Measurements from ENCODE around the gene MTFR1L.

MTFR1L gene

GRCh38 chr1:25807480-25808390 is 12.0 kb upstream of the MTFR1L start:
- H3K36me3 ChIP-seq (ENCODE audit: control insufficient read depth in 5 of 5, insufficient read depth in 5 of 5, low read length in 5 of 5): peaks cover 0 to 70% (median 39%) of the 10 kb centered on the region in 5 donors
- H3K4me1 ChIP-seq (ENCODE audit: control insufficient read depth in 5 of 5, insufficient read depth in 5 of 5, low read length in 5 of 5): peaks cover 9 to 80% (median 53%) of the 10 kb centered on the region in 5 donors
- peak overlapping the region in 1 of 5 donors; percentile 5 for H3K4me3 ChIP-seq (ENCODE audit: low read depth in 1 of 5, low read length in 5 of 5)
- H3K27me3 ChIP-seq (ENCODE audit: control insufficient read depth in 5 of 5, insufficient read depth in 4 of 5, low read length in 5 of 5): no peaks in the 10 kb centered on the region
- no peaks in the 10 kb centered on the region for H3K9me3 ChIP-seq (ENCODE audit: control insufficient read depth in 5 of 5, low read length in 5 of 5)
- H3K27ac ChIP-seq (ENCODE audit: low read depth, low read length): peak overlapping the region; percentile 24
- H3K9ac ChIP-seq (ENCODE audit: low read length in 5 of 5): peak overlapping the region in 1 of 5 donors; percentile 31

GRCh38 chr1:25808481-25809244 is 11.1 kb upstream of the MTFR1L start:
- Histone ChIP-seq H3K9ac (ENCODE audit: low read length in 5 of 5) (peak overlapping the region in 1 of 5 donors; percentile 31), H3K4me3 (ENCODE audit: low read depth in 1 of 5, low read length in 5 of 5) (no peak overlapping the region), H3K36me3 (ENCODE audit: control insufficient read depth in 5 of 5, insufficient read depth in 5 of 5, low read length in 5 of 5) (peaks cover 0 to 79% (median 49%) of the 10 kb centered on the region in 5 donors), H3K9me3 (ENCODE audit: control insufficient read depth in 5 of 5, low read length in 5 of 5) (no peaks in the 10 kb centered on the region), H3K4me1 (ENCODE audit: control insufficient read depth in 5 of 5, insufficient read depth in 5 of 5, low read length in 5 of 5) (peaks cover 7 to 72% (median 47%) of the 10 kb centered on the region in 5 donors), H3K27me3 (ENCODE audit: control insufficient read depth in 5 of 5, insufficient read depth in 4 of 5, low read length in 5 of 5) (no peaks in the 10 kb centered on the region), H3K27ac (ENCODE audit: low read depth, low read length) (peak overlapping the region; percentile 24)

- H3K27ac ChIP-seq (ENCODE audit: low read depth, low read length): no peak overlapping the region
- peaks cover 6 to 66% (median 44%) of the 10 kb centered on the region in 5 donors for H3K4me1 ChIP-seq (ENCODE audit: control insufficient read depth in 5 of 5, insufficient read depth in 5 of 5, low read length in 5 of 5)
- peaks cover 0 to 86% (median 56%) of the 10 kb centered on the region in 5 donors for H3K36me3 ChIP-seq (ENCODE audit: control insufficient read depth in 5 of 5, insufficient read depth in 5 of 5, low read length in 5 of 5)
- H3K9ac ChIP-seq (ENCODE audit: low read length in 5 of 5): no peak overlapping the region
- no peaks in the 10 kb centered on the region for H3K9me3 ChIP-seq (ENCODE audit: control insufficient read depth in 5 of 5, low read length in 5 of 5)
- no peaks in the 10 kb centered on the region for H3K27me3 ChIP-seq (ENCODE audit: control insufficient read depth in 5 of 5, insufficient read depth in 4 of 5, low read length in 5 of 5)
- H3K4me3 ChIP-seq (ENCODE audit: low read depth in 1 of 5, low read length in 5 of 5): no peak overlapping the region
These were observed 10.3 kb upstream of the MTFR1L start for GRCh38 chr1:25809283-25809926.

GRCh38 chr1:25809929-25810328 is 9.8 kb upstream of the MTFR1L start:
- no peak overlapping the region for H3K4me3 ChIP-seq (ENCODE audit: low read depth in 1 of 5, low read length in 5 of 5)
- peaks cover 6 to 61% (median 40%) of the 10 kb centered on the region in 5 donors for H3K4me1 ChIP-seq (ENCODE audit: control insufficient read depth in 5 of 5, insufficient read depth in 5 of 5, low read length in 5 of 5)
- H3K36me3 ChIP-seq (ENCODE audit: control insufficient read depth in 5 of 5, insufficient read depth in 5 of 5, low read length in 5 of 5): peaks cover 0 to 88% (median 61%) of the 10 kb centered on the region in 5 donors
- no peaks in the 10 kb centered on the region for H3K9me3 ChIP-seq (ENCODE audit: control insufficient read depth in 5 of 5, low read length in 5 of 5)
- H3K9ac ChIP-seq (ENCODE audit: low read length in 5 of 5): no peak overlapping the region
- no peaks in the 10 kb centered on the region for H3K27me3 ChIP-seq (ENCODE audit: control insufficient read depth in 5 of 5, insufficient read depth in 4 of 5, low read length in 5 of 5)
- no peak overlapping the region for H3K27ac ChIP-seq (ENCODE audit: low read depth, low read length)

GRCh38 chr1:25810341-25811299 is 9.1 kb upstream of the MTFR1L start:
- peaks cover 3 to 54% (median 33%) of the 10 kb centered on the region in 5 donors for H3K4me1 ChIP-seq (ENCODE audit: control insufficient read depth in 5 of 5, insufficient read depth in 5 of 5, low read length in 5 of 5)
- no peak overlapping the region for H3K27ac ChIP-seq (ENCODE audit: low read depth, low read length)
- H3K9me3 ChIP-seq (ENCODE audit: control insufficient read depth in 5 of 5, low read length in 5 of 5): no peaks in the 10 kb centered on the region
- no peak overlapping the region for H3K4me3 ChIP-seq (ENCODE audit: low read depth in 1 of 5, low read length in 5 of 5)
- no peaks in the 10 kb centered on the region for H3K27me3 ChIP-seq (ENCODE audit: control insufficient read depth in 5 of 5, insufficient read depth in 4 of 5, low read length in 5 of 5)
- no peak overlapping the region for H3K9ac ChIP-seq (ENCODE audit: low read length in 5 of 5)
- peaks cover 0 to 88% (median 68%) of the 10 kb centered on the region in 5 donors for H3K36me3 ChIP-seq (ENCODE audit: control insufficient read depth in 5 of 5, insufficient read depth in 5 of 5, low read length in 5 of 5)

DNA sequence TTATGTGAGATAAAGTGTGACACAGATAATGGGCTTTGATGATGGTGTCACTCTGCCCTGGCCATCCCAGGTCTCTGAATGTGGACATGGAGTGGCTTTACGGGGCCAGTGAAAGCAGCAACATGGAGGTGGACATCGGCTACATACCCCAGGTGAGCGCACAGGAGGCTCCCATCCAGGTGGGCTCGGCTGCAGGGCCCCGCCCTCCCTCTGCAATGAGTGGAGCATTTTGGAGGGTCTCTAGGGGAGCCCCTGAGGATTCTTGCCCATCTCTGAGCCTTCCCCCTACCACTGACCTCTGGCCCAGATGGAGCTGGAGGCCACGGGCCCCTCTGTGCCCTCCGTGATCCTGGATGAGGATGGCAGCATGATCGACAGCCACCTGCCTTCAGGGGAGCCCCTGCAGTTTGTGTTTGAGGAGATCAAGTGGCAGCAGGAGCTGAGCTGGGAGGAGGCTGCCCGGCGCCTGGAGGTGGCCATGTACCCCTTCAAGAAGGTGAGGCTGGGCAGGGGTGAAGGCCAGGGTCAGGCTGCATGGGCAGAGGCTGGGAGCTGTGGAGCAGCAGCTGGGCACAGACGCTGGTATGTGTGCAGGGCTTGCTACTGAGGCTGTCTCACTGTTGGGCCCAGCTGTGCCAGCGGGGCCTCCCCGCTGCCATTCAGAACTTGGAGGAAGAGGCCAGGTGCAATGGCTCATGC is 8.2 kb upstream of the MTFR1L start:
- Histone ChIP-seq H3K27me3 (ENCODE audit: control insufficient read depth in 5 of 5, insufficient read depth in 4 of 5, low read length in 5 of 5) (no peaks in the 10 kb centered on the region), H3K27ac (ENCODE audit: low read depth, low read length) (no peak overlapping the region), H3K4me1 (ENCODE audit: control insufficient read depth in 5 of 5, insufficient read depth in 5 of 5, low read length in 5 of 5) (peaks cover under 1 to 45% (median 24%) of the 10 kb centered on the region in 5 donors), H3K36me3 (ENCODE audit: control insufficient read depth in 5 of 5, insufficient read depth in 5 of 5, low read length in 5 of 5) (peaks cover 0 to 94% (median 76%) of the 10 kb centered on the region in 5 donors), H3K4me3 (ENCODE audit: low read depth in 1 of 5, low read length in 5 of 5) (no peak overlapping the region), H3K9ac (ENCODE audit: low read length in 5 of 5) (no peak overlapping the region), H3K9me3 (ENCODE audit: control insufficient read depth in 5 of 5, low read length in 5 of 5) (no peaks in the 10 kb centered on the region)

DNA sequence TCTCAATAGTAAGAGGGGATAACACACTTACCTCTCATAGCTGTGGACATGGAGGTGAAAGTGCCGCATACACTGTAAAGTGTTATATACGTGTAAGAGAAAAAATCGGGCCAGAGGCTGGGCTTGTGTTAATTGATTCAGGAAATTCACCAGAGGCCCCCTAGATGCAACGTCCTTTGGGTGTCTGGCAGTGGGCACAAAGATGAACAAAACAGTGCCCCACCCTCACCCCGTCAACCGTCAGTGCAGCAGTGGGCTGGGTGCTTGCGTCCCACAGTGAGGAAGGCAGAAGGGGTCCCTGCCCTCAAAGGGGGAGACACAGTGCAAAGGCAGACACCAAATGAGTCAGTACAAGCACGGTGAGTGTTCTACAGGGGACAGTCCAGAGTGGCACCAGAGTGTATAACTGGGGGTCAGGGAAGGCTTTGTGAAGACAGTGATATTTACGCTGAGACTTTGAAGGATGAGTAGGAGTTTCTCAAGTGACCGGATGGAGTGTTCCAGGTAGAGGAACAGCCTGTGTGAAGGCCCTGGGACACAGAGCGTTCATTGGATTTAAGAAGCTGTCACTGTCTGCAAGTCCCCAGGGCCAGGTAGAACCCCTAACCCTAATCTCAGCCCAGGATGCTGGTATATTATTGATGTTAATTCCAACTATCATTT is 6.6 kb upstream of the MTFR1L start:
- Histone ChIP-seq H3K9me3 (ENCODE audit: control insufficient read depth in 5 of 5, low read length in 5 of 5) (no peaks in the 10 kb centered on the region), H3K4me3 (ENCODE audit: low read depth in 1 of 5, low read length in 5 of 5) (no peak overlapping the region), H3K4me1 (ENCODE audit: control insufficient read depth in 5 of 5, insufficient read depth in 5 of 5, low read length in 5 of 5) (peaks cover 0 to 36% (median 15%) of the 10 kb centered on the region in 5 donors), H3K36me3 (ENCODE audit: control insufficient read depth in 5 of 5, insufficient read depth in 5 of 5, low read length in 5 of 5) (peaks cover 0 to 82% (median 72%) of the 10 kb centered on the region in 5 donors), H3K9ac (ENCODE audit: low read length in 5 of 5) (no peak overlapping the region), H3K27ac (ENCODE audit: low read depth, low read length) (no peak overlapping the region), H3K27me3 (ENCODE audit: control insufficient read depth in 5 of 5, insufficient read depth in 4 of 5, low read length in 5 of 5) (no peaks in the 10 kb centered on the region)

DNA sequence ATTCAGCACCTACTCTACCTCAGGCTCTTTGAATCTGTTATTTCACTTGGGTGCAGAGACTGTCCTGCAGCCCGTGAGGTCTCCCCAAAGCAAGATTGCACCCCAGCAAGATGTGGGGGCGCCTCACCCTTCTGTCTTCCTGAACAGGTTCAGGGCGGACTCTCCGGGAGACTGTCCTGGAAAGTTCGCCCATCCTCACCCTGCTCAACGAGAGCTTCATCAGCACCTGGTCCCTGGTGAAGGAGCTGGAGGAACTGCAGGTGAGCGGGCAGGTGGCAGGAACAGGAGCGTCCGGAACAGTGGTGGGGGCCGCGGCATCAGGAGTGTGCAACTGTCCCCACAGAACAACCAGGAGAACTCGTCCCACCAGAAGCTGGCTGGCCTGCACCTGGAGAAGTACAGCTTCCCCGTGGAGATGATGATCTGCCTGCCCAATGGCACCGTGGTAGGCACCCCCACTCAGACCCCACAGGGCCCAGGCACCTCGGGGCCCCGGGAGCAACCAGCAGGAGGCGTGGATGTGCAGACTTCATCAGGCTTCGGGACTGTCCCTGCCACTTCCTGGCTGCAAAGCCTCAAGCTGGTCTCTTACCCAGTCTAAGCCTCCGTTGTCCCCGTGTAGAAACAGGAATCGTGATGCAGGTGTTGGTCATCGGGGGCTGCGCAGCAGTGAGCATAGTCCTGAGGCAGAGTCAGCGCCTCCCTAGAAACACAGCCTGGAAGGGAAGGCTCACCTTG is 5.9 kb upstream of the MTFR1L start:
- Histone ChIP-seq H3K36me3 (ENCODE audit: control insufficient read depth in 5 of 5, insufficient read depth in 5 of 5, low read length in 5 of 5) (peaks cover 0 to 75% (median 66%) of the 10 kb centered on the region in 5 donors), H3K4me3 (ENCODE audit: low read depth in 1 of 5, low read length in 5 of 5) (no peak overlapping the region), H3K27ac (ENCODE audit: low read depth, low read length) (no peak overlapping the region), H3K9me3 (ENCODE audit: control insufficient read depth in 5 of 5, low read length in 5 of 5) (no peaks in the 10 kb centered on the region), H3K9ac (ENCODE audit: low read length in 5 of 5) (no peak overlapping the region), H3K27me3 (ENCODE audit: control insufficient read depth in 5 of 5, insufficient read depth in 4 of 5, low read length in 5 of 5) (no peaks in the 10 kb centered on the region), H3K4me1 (ENCODE audit: control insufficient read depth in 5 of 5, insufficient read depth in 5 of 5, low read length in 5 of 5) (peaks cover 2 to 36% (median 20%) of the 10 kb centered on the region in 5 donors)

Measured in subcutaneous abdominal adipose tissue (tissue), 5 donors.